NB4 (cell line): ENCODE data around the gene UMPS.

Experiments
- CTCF ChIP-seq: IDR thresholded peaks from one replicate; pipeline ENCODE4 v1.5.1; 2012; ENCODE audit warnings: low read depth, low read length
- POLR2A ChIP-seq: IDR thresholded peaks from 2 replicates; pipeline ENCODE4 v1.6.1; 2011; ENCODE audit warnings: mild to moderate bottlenecking; ENCODE audit not compliant: insufficient read length; ENCODE audit errors: extremely low read depth

- no peak for TF ChIP-seq CTCF
- TF ChIP-seq POLR2A, result no peak
These were observed 48.0 kb upstream of the UMPS start for GRCh38 chr3:124682263-124682662.
